ENCODE measurements around the gene FAM76B. TPM values are rescaled to one million over a fixed set of nuclear protein-coding genes. Genes with fewer than 3 reads are reported as not detected.

FAM76B gene
- total RNA-seq: 10 to 100 TPM; 34.6 to 38.5 TPM

GRCh38 chr11:95789506-95790122 lies at the start of gene FAM76B:
FAM76B (minus strand) TSS chr11:95789782; CDS start chr11:95789478, 304 bp downstream.

DNA sequence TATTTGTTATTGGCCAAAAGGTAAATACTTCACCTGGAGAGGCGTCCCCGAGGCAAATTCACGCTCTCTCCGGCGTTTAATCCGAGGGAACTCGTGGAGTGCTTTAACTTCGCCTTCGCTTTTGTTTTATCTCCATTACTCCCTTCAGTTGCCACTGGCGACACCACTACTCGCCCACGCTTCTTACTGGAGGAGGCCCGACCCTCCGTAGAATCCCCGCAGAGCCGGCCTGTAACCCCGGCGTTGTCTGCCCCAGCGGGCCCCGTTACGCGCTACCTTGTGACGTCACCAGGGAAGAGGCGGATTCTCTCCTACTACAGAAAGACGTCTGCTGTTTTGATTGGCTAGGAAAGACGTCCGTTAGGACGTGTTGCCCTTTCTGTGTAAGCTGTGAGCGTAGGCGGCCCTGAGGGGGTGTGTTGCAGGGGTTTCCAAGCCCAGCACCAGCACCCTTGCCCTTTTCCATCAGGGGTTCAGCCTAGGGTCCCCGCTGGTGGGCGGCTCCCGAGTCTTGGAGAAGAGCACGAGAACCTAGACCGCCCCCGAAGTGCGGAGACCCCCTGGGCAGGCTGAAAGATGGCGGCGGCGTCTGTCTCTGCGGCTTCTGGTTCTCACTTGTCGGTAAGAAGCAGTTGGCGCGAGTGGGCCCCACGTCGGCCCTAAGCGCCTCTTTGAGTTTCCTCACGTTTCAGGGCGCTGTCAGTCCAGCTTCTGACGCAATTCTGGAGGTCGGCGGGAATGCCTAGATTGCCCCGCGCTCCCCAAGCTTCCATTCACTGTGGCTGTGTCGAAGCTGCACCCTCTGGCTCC lies 746 bp upstream of the FAM76B start, which contains the start of gene CEP57:
TSS of gene CEP57 (plus strand) at position 376 of the 810 bp plus-strand sequence. CDS start at position 577, 201 bp downstream.

Other genes with a start within 250 kb of the FAM76B start
- gene CEP57, start 716 bp upstream of the FAM76B start, total RNA-seq: 10 to 100 TPM; 37.9 to 44.6 TPM
- 10 to 100 TPM; 58.3 to 77.4 TPM for gene MTMR2, start 134.3 kb upstream of the FAM76B start, total RNA-seq